GM12872 (cell line): ENCODE results near the gene QRFP.

Experiments
- CTCF ChIP-seq: IDR thresholded peaks from 3 replicates; pipeline ENCODE4 v1.5.1; 2011; ENCODE audit warnings: low read depth, mild to moderate bottlenecking, low read length, moderate library complexity; ENCODE audit not compliant: insufficient read depth

QRFP gene

DNA sequence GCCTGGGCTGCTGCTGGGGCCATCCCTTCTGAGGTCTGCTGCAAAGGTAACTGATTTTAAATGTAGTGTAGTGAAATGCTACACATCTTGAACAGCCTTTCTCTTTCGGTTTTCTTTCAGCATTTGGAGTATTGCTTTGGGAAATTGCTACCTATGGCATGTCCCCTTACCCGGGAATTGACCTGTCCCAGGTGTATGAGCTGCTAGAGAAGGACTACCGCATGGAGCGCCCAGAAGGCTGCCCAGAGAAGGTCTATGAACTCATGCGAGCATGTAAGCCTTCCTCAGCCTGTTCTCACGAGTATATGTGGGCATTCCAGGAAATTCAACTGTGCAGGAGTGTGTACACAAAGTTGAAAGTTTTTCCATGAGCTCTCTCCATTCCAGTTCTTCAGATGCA is 18.3 kb downstream of the QRFP start:
- TF ChIP-seq CTCF, result no peak

- TF ChIP-seq CTCF, result no peak
Measured at GRCh38 chr9:130877300-130877699, 19.3 kb downstream of the QRFP start.

GRCh38 chr9:130874783-130875182 is 21.8 kb downstream of the QRFP start:
- TF ChIP-seq CTCF, result no peak

DNA sequence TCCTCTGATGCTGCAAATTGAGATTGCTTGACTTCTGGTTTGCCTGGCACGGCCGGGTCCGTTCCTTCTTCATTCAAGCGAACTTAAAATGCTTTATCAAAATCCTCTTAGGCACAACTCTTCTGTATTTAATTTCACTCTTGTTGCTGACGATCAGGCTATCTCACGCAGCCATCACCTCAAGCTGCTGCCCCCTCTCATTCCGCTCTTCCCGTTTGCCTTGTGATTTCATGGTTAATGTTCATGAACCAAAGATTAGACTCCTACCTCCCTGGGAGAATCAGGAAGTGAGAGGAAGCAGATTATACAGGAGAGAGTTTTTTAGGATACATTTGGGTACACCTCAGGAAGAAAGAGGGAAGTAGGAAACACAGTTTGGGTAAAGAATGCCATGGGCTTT is 22.6 kb downstream of the QRFP start:
- no peak for TF ChIP-seq CTCF

DNA sequence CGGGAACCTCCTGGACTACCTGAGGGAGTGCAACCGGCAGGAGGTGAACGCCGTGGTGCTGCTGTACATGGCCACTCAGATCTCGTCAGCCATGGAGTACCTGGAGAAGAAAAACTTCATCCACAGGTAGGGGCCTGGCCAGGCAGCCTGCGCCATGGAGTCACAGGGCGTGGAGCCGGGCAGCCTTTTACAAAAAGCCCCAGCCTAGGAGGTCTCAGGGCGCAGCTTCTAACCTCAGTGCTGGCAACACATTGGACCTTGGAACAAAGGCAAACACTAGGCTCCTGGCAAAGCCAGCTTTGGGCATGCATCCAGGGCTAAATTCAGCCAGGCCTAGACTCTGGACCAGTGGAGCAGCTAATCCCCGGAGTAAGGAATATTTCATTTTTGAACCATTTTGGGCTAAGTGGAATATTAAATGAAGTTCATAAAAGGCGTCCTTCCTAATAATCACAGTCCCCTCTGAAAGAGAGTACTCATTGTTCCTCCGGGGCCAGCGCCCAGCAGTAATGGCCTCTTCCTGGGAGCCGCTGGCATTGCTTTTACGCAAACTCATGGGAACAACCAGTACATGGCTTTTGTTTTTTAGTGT is 23.6 kb downstream of the QRFP start:
- TF ChIP-seq CTCF, result no peak

GRCh38 chr9:130872508-130872907 is 24.1 kb downstream of the QRFP start:
- TF ChIP-seq CTCF, result no peak

GRCh38 chr9:130872093-130872492 is 24.5 kb downstream of the QRFP start:
- TF ChIP-seq CTCF, result no peak
